Trophoblast cell (in vitro differentiated cells and primary cell): ENCODE results near the gene TSPAN11.

ENCODE experiments used
- DNase-seq, 2 donors: peaks; one replicate each; pipeline ENCODE4 v3.0.0-alpha.2; 2016
- H2AFZ ChIP-seq: 2 replicates; pipeline ENCODE4 v1.6.1; 2013; ENCODE audit warnings: low read length, moderate library complexity, mild to moderate bottlenecking; ENCODE audit not compliant: insufficient read depth, poor library complexity
- H2AK5ac ChIP-seq: 2 replicates; pipeline ENCODE4 v1.6.1; 2013; ENCODE audit warnings: mild to moderate bottlenecking, low read length
- H2BK120ac ChIP-seq: 2 replicates; pipeline ENCODE4 v1.6.1; 2013; ENCODE audit warnings: low read length, mild to moderate bottlenecking, moderate library complexity; ENCODE audit not compliant: insufficient read depth, poor library complexity
- H2BK12ac ChIP-seq: 2 replicates; pipeline ENCODE4 v1.6.1; 2013; ENCODE audit warnings: mild to moderate bottlenecking, low read length, moderate library complexity
- H2BK5ac ChIP-seq: 2 replicates; pipeline ENCODE4 v1.6.1; 2013; ENCODE audit warnings: low read length, low read depth, moderate library complexity, mild to moderate bottlenecking; ENCODE audit not compliant: poor library complexity
- H3K14ac ChIP-seq: 2 replicates; pipeline ENCODE4 v1.6.1; 2013; ENCODE audit warnings: mild to moderate bottlenecking, low read length
- H3K18ac ChIP-seq: 2 replicates; pipeline ENCODE4 v1.6.1; 2013; ENCODE audit warnings: mild to moderate bottlenecking, low read length
- H3K23ac ChIP-seq: 2 replicates; pipeline ENCODE4 v1.6.1; 2013; ENCODE audit warnings: low read length
- H3K27ac ChIP-seq: 2 replicates; pipeline ENCODE4 v1.5.1; 2013; ENCODE audit warnings: low read depth, mild to moderate bottlenecking, inconsistent platforms, low read length, moderate library complexity
- H3K27me3 ChIP-seq: 2 replicates; pipeline ENCODE4 v1.6.1; 2013; ENCODE audit warnings: inconsistent platforms, mild to moderate bottlenecking, low read length, moderate library complexity; ENCODE audit not compliant: insufficient read depth
- H3K36me3 ChIP-seq, 2 experiments: 1 replicate in 1 of 2; 2 replicates in 1 of 2; pipeline ENCODE4 v1.6.1; 2013; ENCODE audit warnings: low read length in 2 of 2, mild to moderate bottlenecking in 2 of 2, moderate library complexity in 1 of 2; ENCODE audit not compliant: insufficient read depth in 2 of 2, control insufficient read depth in 1 of 2
- H3K4ac ChIP-seq: 2 replicates; pipeline ENCODE4 v1.6.1; 2013; ENCODE audit warnings: low read depth, mild to moderate bottlenecking, low read length, moderate library complexity
- H3K4me1 ChIP-seq, 2 experiments: 1 replicate in 1 of 2; 2 replicates in 1 of 2; pipeline ENCODE4 v1.6.1; 2013; ENCODE audit warnings: low read length in 2 of 2, mild to moderate bottlenecking in 2 of 2, moderate library complexity in 1 of 2; ENCODE audit not compliant: insufficient read depth in 2 of 2, control insufficient read depth in 1 of 2
- H3K4me2 ChIP-seq: 2 replicates; pipeline ENCODE4 v1.6.1; 2013; ENCODE audit warnings: inconsistent platforms, mild to moderate bottlenecking, low read length, moderate library complexity
- H3K4me3 ChIP-seq: 2 replicates; pipeline ENCODE4 v1.5.1; 2013; ENCODE audit warnings: mild to moderate bottlenecking, low read depth, low read length, inconsistent platforms
- H3K79me1 ChIP-seq: one replicate; pipeline ENCODE4 v1.6.1; 2013; ENCODE audit warnings: low read length
- H3K79me2 ChIP-seq: 2 replicates; pipeline ENCODE4 v1.6.1; 2013; ENCODE audit warnings: low read length, mild to moderate bottlenecking; ENCODE audit not compliant: control insufficient read depth, insufficient read depth, poor library complexity
- H3K9ac ChIP-seq: 2 replicates; pipeline ENCODE4 v1.6.1; 2013; ENCODE audit warnings: mild to moderate bottlenecking, low read length
- H3K9me3 ChIP-seq: 2 replicates; pipeline ENCODE4 v1.6.1; 2013; ENCODE audit warnings: low read depth, mild to moderate bottlenecking, control low read depth, inconsistent platforms, low read length; ENCODE audit not compliant: insufficient read depth
- H4K12ac ChIP-seq: 2 replicates; pipeline ENCODE4 v1.6.1; 2013; ENCODE audit warnings: low read depth, mild to moderate bottlenecking, low read length, moderate library complexity
- H4K8ac ChIP-seq: 2 replicates; pipeline ENCODE4 v1.6.1; 2013; ENCODE audit warnings: low read depth, mild to moderate bottlenecking, low read length, moderate library complexity
- H4K91ac ChIP-seq: one replicate; pipeline ENCODE4 v1.6.1; 2013; ENCODE audit warnings: low read depth, mild to moderate bottlenecking, low read length, moderate library complexity
- WGBS: extraction: QIAGEN DNeasy Blood & Tissue Kit; methylation state at CpG from one replicate; pipeline ENCODE4 v1.1.7; 2013; ENCODE audit warnings: missing lambda C conversion rate; ENCODE audit not compliant: insufficient read length, insufficient coverage; ENCODE audit errors: extremely low coverage; 5-methylcytosine and 5-hydroxymethylcytosine counted together

The TSPAN11 gene

DNA sequence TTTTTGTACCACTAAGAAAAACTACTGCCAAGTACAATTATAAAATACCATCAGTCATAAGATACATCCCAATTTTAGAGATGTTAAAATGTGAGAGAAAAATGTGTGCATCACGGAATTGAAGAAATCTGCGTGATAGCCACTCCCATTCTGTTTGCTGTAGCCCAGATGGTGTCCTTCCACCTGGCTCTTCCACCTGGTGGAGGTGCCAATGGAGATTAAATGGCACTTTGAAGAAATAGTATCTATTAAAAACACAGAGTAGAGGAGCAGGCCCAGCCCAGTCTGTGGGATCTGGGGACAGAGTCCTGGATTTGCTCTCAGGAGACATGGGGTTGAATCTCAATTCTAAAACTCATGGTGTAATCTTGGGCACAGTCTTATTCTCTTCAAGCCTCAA lies 35.5 kb downstream of the TSPAN11 start:
- H3K79me2 ChIP-seq = no peaks in the 10 kb centered on the region
- no peaks in the 10 kb centered on the region for H3K79me1 ChIP-seq
- no peaks in the 10 kb centered on the region for H3K4me1 ChIP-seq
- H2AFZ ChIP-seq = no peak overlapping the region
- no peak overlapping the region for H4K12ac ChIP-seq
- no peaks in the 10 kb centered on the region for H3K36me3 ChIP-seq
- no peak overlapping the region for H2BK12ac ChIP-seq
- H3K9me3 ChIP-seq = no peaks in the 10 kb centered on the region
- H2BK120ac ChIP-seq = no peak overlapping the region
- H3K9ac ChIP-seq = no peak overlapping the region
- H3K4me2 ChIP-seq = no peak overlapping the region
- DNase-seq = no peak
- H2BK5ac ChIP-seq = no peak overlapping the region
- H3K18ac ChIP-seq = no peak overlapping the region
- no peak overlapping the region for H3K14ac ChIP-seq
- whole genome bisulfite sequencing = no CpG with 5 or more reads among the region's 2 CpGs
- no peak overlapping the region for H3K4me3 ChIP-seq
- no peak overlapping the region for H3K4ac ChIP-seq
- no peak overlapping the region for H4K91ac ChIP-seq
- H3K23ac ChIP-seq = no peak overlapping the region
- H3K27ac ChIP-seq = no peak overlapping the region
- no peak overlapping the region for H2AK5ac ChIP-seq
- no peaks in the 10 kb centered on the region for H3K27me3 ChIP-seq
- no peak overlapping the region for H4K8ac ChIP-seq

GRCh38 chr12:30963709-30964564 lies 37.4 kb downstream of the TSPAN11 start:
- no peaks in the 10 kb centered on the region for H3K79me2 ChIP-seq
- no peak overlapping the region for H3K14ac ChIP-seq
- no peak overlapping the region for H2AK5ac ChIP-seq
- no peaks in the 10 kb centered on the region for H3K36me3 ChIP-seq
- no peak overlapping the region for H3K4me2 ChIP-seq
- no peak overlapping the region for H3K23ac ChIP-seq
- no peak overlapping the region for H2AFZ ChIP-seq
- no peak overlapping the region for H2BK120ac ChIP-seq
- DNase-seq = no peak
- H3K79me1 ChIP-seq = no peaks in the 10 kb centered on the region
- no peak overlapping the region for H4K8ac ChIP-seq
- WGBS = 100% methylated on average over 1 of the region's 21 CpGs
- H3K27ac ChIP-seq = no peak overlapping the region
- no peak overlapping the region for H2BK12ac ChIP-seq
- H3K4me1 ChIP-seq = no peaks in the 10 kb centered on the region
- no peak overlapping the region for H3K9ac ChIP-seq
- H3K18ac ChIP-seq = no peak overlapping the region
- H4K91ac ChIP-seq = no peak overlapping the region
- no peaks in the 10 kb centered on the region for H3K9me3 ChIP-seq
- H2BK5ac ChIP-seq = no peak overlapping the region
- no peak overlapping the region for H3K4ac ChIP-seq
- no peak overlapping the region for H3K4me3 ChIP-seq
- H4K12ac ChIP-seq = no peak overlapping the region
- no peaks in the 10 kb centered on the region for H3K27me3 ChIP-seq

- DNase-seq = no peak
- no peak overlapping the region for H2AFZ ChIP-seq
- no peaks in the 10 kb centered on the region for H3K79me2 ChIP-seq
- no peak overlapping the region for H3K9ac ChIP-seq
- H3K4me1 ChIP-seq = peaks cover 2 to 3% of the 10 kb centered on the region in 2 experiments
- no peaks in the 10 kb centered on the region for H3K27me3 ChIP-seq
- H2BK12ac ChIP-seq = no peak overlapping the region
- H3K4me2 ChIP-seq = no peak overlapping the region
- no peak overlapping the region for H3K23ac ChIP-seq
- no peak overlapping the region for H2BK5ac ChIP-seq
- no peak overlapping the region for H3K18ac ChIP-seq
- H2BK120ac ChIP-seq = no peak overlapping the region
- no peak overlapping the region for H2AK5ac ChIP-seq
- H3K4ac ChIP-seq = no peak overlapping the region
- H3K36me3 ChIP-seq = no peaks in the 10 kb centered on the region
- WGBS = no CpG with 5 or more reads among the region's 14 CpGs
- H4K12ac ChIP-seq = no peak overlapping the region
- H3K14ac ChIP-seq = no peak overlapping the region
- H3K79me1 ChIP-seq = no peaks in the 10 kb centered on the region
- no peak overlapping the region for H4K8ac ChIP-seq
- H3K9me3 ChIP-seq = no peaks in the 10 kb centered on the region
- no peak overlapping the region for H3K27ac ChIP-seq
- H3K4me3 ChIP-seq = no peak overlapping the region
- H4K91ac ChIP-seq = no peak overlapping the region
Measured at GRCh38 chr12:30964896-30965612, 38.5 kb downstream of the TSPAN11 start.

DNA sequence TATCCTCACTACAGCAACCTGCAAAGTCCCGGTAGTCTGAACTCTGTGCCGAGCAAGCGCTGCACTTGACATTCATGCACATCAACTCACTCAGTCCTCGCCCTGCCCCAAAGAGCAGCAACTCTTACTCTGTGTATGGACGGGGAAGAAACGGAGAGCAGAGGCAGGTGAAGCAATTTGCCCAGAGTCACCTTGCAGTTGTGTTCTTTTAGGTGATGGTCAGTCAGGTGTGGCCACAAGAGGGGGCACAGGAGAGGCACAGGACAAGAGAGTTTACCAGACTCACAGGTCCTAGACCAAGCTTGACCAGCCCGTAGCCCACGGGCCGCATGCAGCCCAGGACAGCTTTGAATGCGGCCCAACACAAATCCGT lies 39.1 kb downstream of the TSPAN11 start:
- Histone ChIP-seq H2BK12ac (no peak overlapping the region), H2AFZ (no peak overlapping the region), H3K18ac (no peak overlapping the region), H3K4ac (no peak overlapping the region), H3K79me2 (no peaks in the 10 kb centered on the region), H3K4me1 (peaks cover 8% of the 10 kb centered on the region in 2 experiments), H3K4me3 (no peak overlapping the region), H2BK5ac (no peak overlapping the region), H3K27ac (no peak overlapping the region), H3K79me1 (no peaks in the 10 kb centered on the region), H3K14ac (no peak overlapping the region), H3K36me3 (no peaks in the 10 kb centered on the region), H2BK120ac (no peak overlapping the region), H4K12ac (no peak overlapping the region), H3K9me3 (no peaks in the 10 kb centered on the region), H4K8ac (no peak overlapping the region), H3K27me3 (no peaks in the 10 kb centered on the region), H4K91ac (no peak overlapping the region), H3K4me2 (no peak overlapping the region), H3K23ac (no peak overlapping the region), H3K9ac (no peak overlapping the region), H2AK5ac (no peak overlapping the region)
- DNase-seq = peak; percentile 52 to 76
- no CpG with 5 or more reads among the region's 11 CpGs for WGBS
